LNCAP (cell line): Measurements from ENCODE around the gene BBX.

ENCODE experiments used
- TF ChIP-seq, protein P1 (sequence below): fragments of 450-650 bp; IDR thresholded peaks from 2 replicates; pipeline ENCODE4 v1.5.1; 2017; ENCODE audit warnings: mild to moderate bottlenecking

BBX gene

DNA sequence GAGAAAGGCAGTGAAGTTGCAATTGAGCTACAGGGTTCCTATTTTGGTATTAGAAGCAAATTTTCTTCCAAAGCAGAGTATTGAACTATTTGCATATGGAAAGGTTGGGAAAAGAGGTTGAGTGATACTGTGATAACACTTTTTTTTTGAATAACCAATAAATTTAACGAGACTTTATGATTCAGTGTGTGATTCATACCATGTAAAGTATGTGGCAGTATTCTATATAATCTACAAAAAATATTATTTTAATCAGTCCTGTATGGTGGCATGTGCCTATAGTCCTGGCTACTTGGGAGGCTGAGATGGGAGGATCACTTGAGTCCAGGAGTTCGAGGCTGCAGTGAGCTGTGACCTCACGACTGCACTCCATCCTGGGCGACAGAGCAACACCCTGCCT lies 206.9 kb downstream of the BBX start:
- TF ChIP-seq, protein P1, sequence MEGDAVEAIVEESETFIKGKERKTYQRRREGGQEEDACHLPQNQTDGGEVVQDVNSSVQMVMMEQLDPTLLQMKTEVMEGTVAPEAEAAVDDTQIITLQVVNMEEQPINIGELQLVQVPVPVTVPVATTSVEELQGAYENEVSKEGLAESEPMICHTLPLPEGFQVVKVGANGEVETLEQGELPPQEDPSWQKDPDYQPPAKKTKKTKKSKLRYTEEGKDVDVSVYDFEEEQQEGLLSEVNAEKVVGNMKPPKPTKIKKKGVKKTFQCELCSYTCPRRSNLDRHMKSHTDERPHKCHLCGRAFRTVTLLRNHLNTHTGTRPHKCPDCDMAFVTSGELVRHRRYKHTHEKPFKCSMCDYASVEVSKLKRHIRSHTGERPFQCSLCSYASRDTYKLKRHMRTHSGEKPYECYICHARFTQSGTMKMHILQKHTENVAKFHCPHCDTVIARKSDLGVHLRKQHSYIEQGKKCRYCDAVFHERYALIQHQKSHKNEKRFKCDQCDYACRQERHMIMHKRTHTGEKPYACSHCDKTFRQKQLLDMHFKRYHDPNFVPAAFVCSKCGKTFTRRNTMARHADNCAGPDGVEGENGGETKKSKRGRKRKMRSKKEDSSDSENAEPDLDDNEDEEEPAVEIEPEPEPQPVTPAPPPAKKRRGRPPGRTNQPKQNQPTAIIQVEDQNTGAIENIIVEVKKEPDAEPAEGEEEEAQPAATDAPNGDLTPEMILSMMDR: no peak

DNA sequence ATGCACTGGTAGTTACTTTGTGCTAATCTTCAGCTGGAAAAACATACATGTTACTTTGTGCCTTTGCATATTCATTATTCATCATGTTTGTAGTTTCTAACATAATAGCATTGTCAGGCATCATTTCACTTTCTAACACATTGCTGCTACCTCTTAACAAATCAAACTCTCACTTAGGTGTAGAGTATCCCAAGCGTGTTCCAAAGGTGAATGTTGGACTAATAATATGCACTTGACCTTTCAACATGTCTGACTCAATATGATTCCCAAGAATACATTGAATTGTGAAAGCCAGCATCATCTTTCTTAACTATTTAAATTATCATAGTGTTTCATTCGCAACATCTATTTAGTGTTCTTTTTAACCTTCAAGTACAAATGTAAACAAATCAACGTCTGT lies 211.6 kb downstream of the BBX start:
- TF ChIP-seq, protein P1: no peak

DNA sequence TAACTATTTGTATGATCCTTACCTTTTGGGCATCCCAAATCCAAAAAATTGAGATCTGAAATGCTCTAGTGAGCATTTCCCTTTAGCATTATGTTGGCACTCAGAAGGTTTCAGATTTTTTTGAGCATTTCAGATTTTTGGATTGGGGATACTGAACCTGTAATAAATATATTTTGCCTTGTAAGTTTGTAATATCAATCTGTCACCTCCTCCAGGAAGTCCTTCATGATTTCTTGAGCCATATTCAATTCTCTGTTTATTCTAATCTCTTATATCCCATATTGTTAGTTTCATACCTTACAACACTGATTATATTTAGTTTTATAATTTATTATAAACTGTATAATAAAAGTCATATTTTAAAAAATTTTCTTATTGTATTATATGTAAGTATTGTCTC lies 215.2 kb downstream of the BBX start:
- TF ChIP-seq, protein P1: no peak

DNA sequence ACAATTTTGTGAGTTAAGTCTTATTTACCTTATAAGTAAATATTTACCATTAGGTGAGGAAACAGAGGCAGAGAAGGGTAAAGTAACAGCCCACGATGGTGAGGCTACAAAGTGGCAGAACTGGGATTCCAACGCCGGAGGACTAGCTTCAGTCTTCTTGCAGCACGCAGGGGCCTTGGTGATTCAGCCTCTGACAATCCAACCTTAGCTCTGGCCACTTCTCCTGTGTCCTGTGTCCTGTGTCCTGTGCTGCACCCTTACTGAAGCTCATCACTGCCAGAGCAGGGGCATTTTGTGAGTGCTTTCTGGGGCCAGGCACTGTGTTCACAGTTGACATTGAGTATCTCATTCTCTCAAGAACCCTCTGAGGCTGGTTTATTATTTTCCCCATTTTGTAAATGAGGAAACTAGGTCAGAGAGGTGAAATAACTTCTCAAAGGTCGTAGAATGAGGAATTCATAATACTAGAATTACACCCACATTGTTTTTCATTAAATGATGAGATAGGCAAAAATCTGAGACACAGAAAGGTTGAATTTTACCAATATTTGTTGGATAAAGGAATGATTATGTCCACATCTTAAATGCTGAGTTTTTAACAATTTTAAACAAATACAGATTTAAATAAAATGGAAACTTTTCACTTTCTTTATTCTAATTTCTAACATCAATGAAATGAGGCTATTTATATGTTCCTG lies 215.9 kb downstream of the BBX start:
- TF ChIP-seq, protein P1: no peak

DNA sequence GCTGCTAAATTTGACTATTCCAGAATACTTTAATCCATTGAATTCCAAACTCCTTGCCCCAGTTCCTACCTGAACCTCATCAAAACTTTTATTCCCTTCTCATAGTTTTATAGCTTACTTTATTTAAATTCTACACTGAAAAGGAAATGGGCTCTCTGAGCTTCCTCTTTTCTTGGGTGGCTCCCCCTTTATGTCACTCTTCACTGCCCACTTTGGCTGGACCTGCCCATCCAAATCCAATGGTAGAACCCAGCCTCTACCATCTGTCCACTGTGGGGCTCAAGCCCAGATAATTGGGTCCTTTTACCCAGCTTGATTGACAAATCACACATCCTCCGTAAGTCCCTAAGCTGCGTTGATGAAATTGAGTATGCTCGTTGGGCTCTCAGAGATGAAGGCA lies 216.5 kb downstream of the BBX start:
- TF ChIP-seq, protein P1: no peak

DNA sequence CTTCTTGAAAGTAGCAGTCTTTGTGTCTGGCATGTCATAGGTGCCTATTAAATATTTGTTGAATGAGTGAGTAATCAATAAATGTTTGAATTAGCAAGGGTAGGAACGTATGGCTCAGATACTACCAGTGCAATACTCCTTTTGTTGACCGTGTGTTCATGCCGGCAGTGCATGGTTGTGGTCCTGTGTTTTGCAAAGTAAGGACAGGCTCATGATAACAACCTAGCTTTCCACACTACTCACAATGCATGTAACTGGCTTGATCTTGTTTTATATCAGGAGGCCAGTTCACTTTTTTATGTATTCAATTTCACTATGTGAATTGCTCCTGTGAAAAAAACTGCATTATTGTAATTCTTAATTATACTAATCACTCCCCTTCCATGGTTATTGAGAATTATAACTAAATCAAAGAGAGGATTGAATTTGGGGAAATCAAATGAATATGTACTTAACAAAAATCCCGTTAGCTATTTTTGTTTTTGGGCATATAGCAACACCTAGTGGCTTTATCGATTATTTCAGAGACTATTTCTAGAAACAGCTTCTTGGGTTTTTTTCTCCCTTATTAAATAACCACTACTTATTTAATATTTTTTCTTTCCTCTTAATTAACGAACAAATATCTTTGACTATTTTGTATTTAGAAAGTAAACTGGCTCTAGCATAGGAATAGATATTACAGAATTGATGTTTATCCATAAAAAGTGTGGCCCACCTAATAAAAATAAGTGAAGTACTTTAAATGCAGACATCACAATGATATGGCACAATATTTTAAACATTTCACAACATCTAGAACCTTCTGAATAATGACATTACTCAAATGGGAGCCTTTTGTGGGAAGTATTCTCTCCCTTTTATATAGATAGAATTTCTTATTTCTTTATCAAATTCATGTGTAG lies 218.5 kb downstream of the BBX start:
- TF ChIP-seq, protein P1: peak; percentile 60

DNA sequence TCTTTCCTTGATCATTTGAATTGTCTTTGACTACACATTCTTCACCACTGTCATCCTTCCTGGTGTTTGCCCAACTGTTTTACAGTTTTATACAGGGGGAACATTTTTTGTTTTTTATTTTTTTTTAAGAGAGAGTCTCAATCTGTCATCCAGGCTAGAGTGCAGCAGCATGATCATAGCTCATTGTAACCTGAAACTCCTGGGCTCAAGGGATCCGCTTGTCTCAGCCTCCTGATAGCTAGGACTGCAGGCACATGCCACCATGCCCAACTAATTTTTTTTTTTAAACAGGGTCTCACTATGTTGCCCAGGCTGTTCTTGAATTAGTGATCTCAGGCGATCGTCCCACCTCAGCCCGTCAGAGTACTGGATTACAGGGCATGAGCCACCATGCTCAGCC lies 222.6 kb downstream of the BBX start:
- TF ChIP-seq, protein P1: no peak
